HG03460 (cell line): Measurements from ENCODE around the gene TRIM27.
"Not testable (repeated sequence)": the region's sequence is repeated elsewhere in the genome, so short reads cannot be mapped to it uniquely, and the experiment has no call there.

Experiments used
- ATAC-seq: cut with Tn5 transposase; IDR thresholded peaks from one replicate; pipeline ENCODE4 v1.9.1; 2021; ENCODE audit not compliant: unreplicated experiment

The TRIM27 gene

GRCh38 chr6:28943557-28944411 is 20.0 kb upstream of the TRIM27 start:
- ATAC-seq = no peak

GRCh38 chr6:28943223-28943556 is 19.4 kb upstream of the TRIM27 start:
- ATAC-seq = no peak

GRCh38 chr6:28941684-28942448 is 18.1 kb upstream of the TRIM27 start:
- no peak for ATAC-seq

- ATAC-seq = peak; percentile 54
These were observed 17.3 kb upstream of the TRIM27 start for GRCh38 chr6:28940858-28941683.

- peak; percentile 25 for ATAC-seq
These were observed 16.6 kb upstream of the TRIM27 start for GRCh38 chr6:28940294-28940857.

GRCh38 chr6:28933069-28933468 is 9.3 kb upstream of the TRIM27 start:
- ATAC-seq = no peak

GRCh38 chr6:28929887-28930620 is 6.3 kb upstream of the TRIM27 start:
- no peak for ATAC-seq

- not testable (repeated sequence) for ATAC-seq
These were observed 5.6 kb upstream of the TRIM27 start for GRCh38 chr6:28929339-28929738.

- no peak for ATAC-seq
These were observed 4.1 kb upstream of the TRIM27 start for GRCh38 chr6:28927846-28928245.

- peak; percentile 33 for ATAC-seq
These were observed 916 bp downstream of the TRIM27 start for GRCh38 chr6:28922821-28923317.

GRCh38 chr6:28922004-28922820 is 1.6 kb downstream of the TRIM27 start:
- no peak for ATAC-seq

GRCh38 chr6:28920281-28920680 is 3.5 kb downstream of the TRIM27 start:
- no peak for ATAC-seq

GRCh38 chr6:28914941-28915340 is 8.8 kb downstream of the TRIM27 start:
- ATAC-seq = no peak

- ATAC-seq = no peak
These were observed 12.7 kb downstream of the TRIM27 start for GRCh38 chr6:28910901-28911690.

GRCh38 chr6:28907394-28907793 is 16.4 kb downstream of the TRIM27 start:
- no peak for ATAC-seq

- ATAC-seq = no peak
These were observed 17.1 kb downstream of the TRIM27 start for GRCh38 chr6:28906669-28907068.

GRCh38 chr6:28903686-28904085 is 20.1 kb downstream of the TRIM27 start:
- ATAC-seq = no peak

- no peak for ATAC-seq
These were observed 22.0 kb downstream of the TRIM27 start for GRCh38 chr6:28901831-28902230.
